Stimulated activated CD8-positive, alpha-beta memory T cell treated with anti-CD3 and anti-CD28 coated beads, Interleukin-2, amount 100 ng/mL, for 1 hour (primary cell): Measurements from ENCODE around the gene TTC16.

Experiments
- DNase-seq, 2 donors: peaks; one replicate each; pipeline ENCODE4 v3.0.0-alpha.2; 2020; ENCODE audit warnings: low read depth in 2 of 2

TTC16 gene

GRCh38 chr9:127715470-127716337, at the start of gene TTC16, which contains the start of gene PTRH1:
TTC16 (plus strand) TSS chr9:127716079; CDS start chr9:127716146, 67 bp downstream.
PTRH1 (minus strand) TSS chr9:127715663; CDS start chr9:127715639, 24 bp downstream.
- DNase-seq: peak; percentile 94 to 96

- DNase-seq: no peak
These were observed 48.6 kb upstream of the TTC16 start for GRCh38 chr9:127667127-127667844.

- no peak for DNase-seq
These were observed 48.0 kb upstream of the TTC16 start for GRCh38 chr9:127667906-127668305.

GRCh38 chr9:127673234-127673633, 42.6 kb upstream of the TTC16 start:
- no peak for DNase-seq

- DNase-seq: no peak
These were observed 39.2 kb upstream of the TTC16 start for GRCh38 chr9:127676638-127677037.

- no peak for DNase-seq
These were observed 36.4 kb upstream of the TTC16 start for GRCh38 chr9:127679506-127679905.

GRCh38 chr9:127680226-127680625, 35.7 kb upstream of the TTC16 start:
- no peak for DNase-seq

GRCh38 chr9:127680846-127681245, 35.0 kb upstream of the TTC16 start:
- DNase-seq: no peak

- no peak for DNase-seq
These were observed 33.3 kb upstream of the TTC16 start for GRCh38 chr9:127682351-127683136.

- DNase-seq: no peak
These were observed 32.2 kb upstream of the TTC16 start for GRCh38 chr9:127683723-127684122.

GRCh38 chr9:127684576-127684975, 31.3 kb upstream of the TTC16 start:
- DNase-seq: no peak

GRCh38 chr9:127686461-127687393, 29.2 kb upstream of the TTC16 start:
- no peak for DNase-seq

GRCh38 chr9:127689329-127690000, 26.4 kb upstream of the TTC16 start:
- no peak for DNase-seq

- DNase-seq: no peak
These were observed 25.1 kb upstream of the TTC16 start for GRCh38 chr9:127690735-127691134.

- DNase-seq: no peak
These were observed 23.8 kb upstream of the TTC16 start for GRCh38 chr9:127692071-127692470.

GRCh38 chr9:127693143-127693542, 22.7 kb upstream of the TTC16 start:
- DNase-seq: no peak

GRCh38 chr9:127693697-127694096, 22.2 kb upstream of the TTC16 start:
- no peak for DNase-seq

GRCh38 chr9:127694890-127695720, 20.8 kb upstream of the TTC16 start:
- no peak for DNase-seq

- no peak for DNase-seq
These were observed 18.3 kb upstream of the TTC16 start for GRCh38 chr9:127697575-127697974.
